D721Med (cell line): ENCODE results near the gene TSEN54.

ENCODE experiments used
- DNase-seq: peaks from one replicate; pipeline ENCODE4 v3.0.0; 2011; ENCODE audit warnings: low spot score; ENCODE audit not compliant: insufficient read length
- FAIRE-seq: peaks from 2 replicates; lab custom pipeline; 2011; peaks lifted over from hg19 to GRCh38; lab: Jason Lieb, UNC
- CTCF ChIP-seq: IDR thresholded peaks from 2 replicates; pipeline ENCODE4 v1.5.1; 2012; ENCODE audit warnings: mild to moderate bottlenecking, control low read depth; ENCODE audit not compliant: insufficient read depth; ENCODE audit errors: missing control alignments

The TSEN54 gene

GRCh38 chr17:75480281-75480680 lies 36.0 kb upstream of the TSEN54 start:
- DNase-seq: no peak
- FAIRE-seq: no peak
- TF ChIP-seq CTCF: no peak

GRCh38 chr17:75481194-75482068 lies 34.9 kb upstream of the TSEN54 start:
- DNase-seq (peak; percentile 96), FAIRE-seq (no peak)
- peak; percentile 10 for TF ChIP-seq CTCF

GRCh38 chr17:75482098-75482942 lies 34.0 kb upstream of the TSEN54 start:
- no peak for FAIRE-seq
- TF ChIP-seq CTCF: no peak
- no peak for DNase-seq

- FAIRE-seq: no peak
- no peak for DNase-seq
- no peak for TF ChIP-seq CTCF
Measured at GRCh38 chr17:75485688-75486087, 30.6 kb upstream of the TSEN54 start.

GRCh38 chr17:75486151-75486550 lies 30.2 kb upstream of the TSEN54 start:
- FAIRE-seq (no peak), DNase-seq (no peak)
- TF ChIP-seq CTCF: no peak

- FAIRE-seq: no peak
- DNase-seq: no peak
- TF ChIP-seq CTCF: no peak
Measured at GRCh38 chr17:75486951-75487350, 29.4 kb upstream of the TSEN54 start.
